ENCODE measurements around the gene NFATC3. TPM values are rescaled to one million over a fixed set of nuclear protein-coding genes. Genes with fewer than 3 reads are reported as not detected.

NFATC3 gene
- total RNA-seq, 4 donors from 2014 or later: 27.5 to 107 (median 41.6) TPM

GRCh38 chr16:68259007-68259825 lies 174.0 kb downstream of the NFATC3 start:
- WGBS, 2 donors (ENCODE audit: low coverage in 1 of 2): 92 to 95% methylated on average over 2 to 21 of the region's 27 CpGs
- no peaks in the 10 kb centered on the region for H3K27me3 ChIP-seq
- H3K27ac ChIP-seq: peak overlapping the region; percentile 84 to 88 (median 88)
- H3K36me3 ChIP-seq: peaks cover 0 to 23% (median 5%) of the 10 kb centered on the region in 4 donors
- H3K4me1 ChIP-seq: peaks cover 9 to 38% (median 25%) of the 10 kb centered on the region in 4 donors
- in situ Hi-C loops (cut with MboI; ENCODE audit: low pct_ligation_motif_present in 1 of 4, low pct_unique_long_range_greater_than_20kb in 1 of 4, low sequenced_read_pairs in 3 of 4) (loop anchor here in 3 of 4 donors (5.0 to 10.0 kb wide), 2 partner anchors 66 to 73 kb away; no protein-coding TSS in a partner anchor), intact Hi-C loops (cut with DNase I; ENCODE audit: low total_unique reads) (no loop called here)
- TF ChIP-seq POLR2AphosphoS5 (IDR thresholded peaks at IDR 0.05) (no peak), EP300 (IDR thresholded peaks at IDR 0.05; ENCODE audit: low read depth) (no peak), POLR2A (IDR thresholded peaks at IDR 0.05) (no peak), CTCF (IDR thresholded peaks at IDR 0.05) (no peak)
- DNase-seq: no peak
- H3K4me3 ChIP-seq: no peak overlapping the region
- no peaks in the 10 kb centered on the region for H3K9me3 ChIP-seq

- intact Hi-C loops (cut with DNase I; ENCODE audit: low total_unique reads) (loop anchor here (1.0 kb wide), 1 partner anchor 66 kb away; no protein-coding TSS in a partner anchor), in situ Hi-C loops (cut with MboI; ENCODE audit: low pct_ligation_motif_present in 1 of 4, low pct_unique_long_range_greater_than_20kb in 1 of 4, low sequenced_read_pairs in 3 of 4) (no loop called here)
- H3K4me3 ChIP-seq: peak overlapping the region; percentile 38 to 84 (median 74)
- no peaks in the 10 kb centered on the region for H3K27me3 ChIP-seq
- H3K27ac ChIP-seq: peak overlapping the region; percentile 94 to 98 (median 97)
- H3K9me3 ChIP-seq: no peaks in the 10 kb centered on the region
- H3K36me3 ChIP-seq: peaks cover 0 to 12% (median 0%) of the 10 kb centered on the region in 4 donors
- WGBS, 2 donors (ENCODE audit: low coverage in 1 of 2): 35 to 78% methylated on average over 5 to 11 of the region's 11 CpGs
- peaks cover 13 to 51% (median 33%) of the 10 kb centered on the region in 4 donors for H3K4me1 ChIP-seq
- DNase-seq: no peak
- no peak for TF ChIP-seq CTCF (IDR thresholded peaks at IDR 0.05)
- no peak for TF ChIP-seq POLR2A (IDR thresholded peaks at IDR 0.05)
- no peak for TF ChIP-seq POLR2AphosphoS5 (IDR thresholded peaks at IDR 0.05)
- TF ChIP-seq EP300 (IDR thresholded peaks at IDR 0.05; ENCODE audit: low read depth): no peak
Observed at GRCh38 chr16:68263559-68264127, 178.5 kb downstream of the NFATC3 start.

GRCh38 chr16:68264128-68265077 lies 179.2 kb downstream of the NFATC3 start, which contains the start of gene SLC7A6:
SLC7A6 (plus strand) TSS chr16:68264526; CDS start chr16:68274727, 10,201 bp downstream.
- H3K9me3 ChIP-seq: no peaks in the 10 kb centered on the region
- TF ChIP-seq EP300 (IDR thresholded peaks at IDR 0.05; ENCODE audit: low read depth) (no peak), POLR2A (IDR thresholded peaks at IDR 0.05) (no peak), POLR2AphosphoS5 (IDR thresholded peaks at IDR 0.05) (peak in 2 of 3 donors; percentile 41 to 55), CTCF (IDR thresholded peaks at IDR 0.05) (peak; percentile 71 to 86 (median 77))
- in situ Hi-C loops (cut with MboI; ENCODE audit: low pct_ligation_motif_present in 1 of 4, low pct_unique_long_range_greater_than_20kb in 1 of 4, low sequenced_read_pairs in 3 of 4): no loop called here
- peak; percentile 82 for DNase-seq
- H3K36me3 ChIP-seq: peaks cover 0 to 9% (median 0%) of the 10 kb centered on the region in 4 donors
- H3K27me3 ChIP-seq: no peaks in the 10 kb centered on the region
- intact Hi-C loops (cut with DNase I; ENCODE audit: low total_unique reads): loop anchor here (1.0 kb wide), 1 partner anchor 65 kb away; no protein-coding TSS in a partner anchor
- peaks cover 13 to 55% (median 35%) of the 10 kb centered on the region in 4 donors for H3K4me1 ChIP-seq
- H3K27ac ChIP-seq: peak within 1 kb of the TSS; percentile 94 to 98 (median 97)
- H3K4me3 ChIP-seq: peak within 1 kb of the TSS; percentile 55 to 84 (median 74)
- WGBS, 2 donors (ENCODE audit: low coverage in 1 of 2): 0% methylated on average over 54 of the region's 123 CpGs; no CpG with 5 or more reads in 1 of the 2 donors
